IMR-90 (cell line): Measurements from ENCODE around the gene CNPY1.

ENCODE experiments used
- BHLHE40 ChIP-seq: fragments of 150-350 bp; IDR thresholded peaks from 2 replicates; pipeline ENCODE4 v1.6.1; 2016; ENCODE audit warnings: mild to moderate bottlenecking, low read depth, low read length
- MAFK ChIP-seq: IDR thresholded peaks from 2 replicates; pipeline ENCODE4 v1.6.1; 2012; ENCODE audit warnings: low read depth, low read length, improper control_type of control experiment
- TF ChIP-seq, protein P1 (sequence below): conservative IDR thresholded peaks from 2 replicates; pipeline ENCODE4 v1.5.1; 2012; ENCODE audit warnings: mild to moderate bottlenecking, low read depth, low read length, improper control_type of control experiment
- TF ChIP-seq, protein P2 (sequence below): fragments of 150-350 bp; IDR thresholded peaks from 2 replicates; pipeline ENCODE4 v1.6.1; 2017; ENCODE audit warnings: mild to moderate bottlenecking, antibody characterized with exemption, low read length, low read depth
- TF ChIP-seq, protein P3 (sequence below): fragments of 150-350 bp; IDR thresholded peaks from 2 replicates; pipeline ENCODE4 v1.6.1; 2016; ENCODE audit warnings: low read depth, mild to moderate bottlenecking, low read length, moderate library complexity, borderline replicate concordance

DNA sequence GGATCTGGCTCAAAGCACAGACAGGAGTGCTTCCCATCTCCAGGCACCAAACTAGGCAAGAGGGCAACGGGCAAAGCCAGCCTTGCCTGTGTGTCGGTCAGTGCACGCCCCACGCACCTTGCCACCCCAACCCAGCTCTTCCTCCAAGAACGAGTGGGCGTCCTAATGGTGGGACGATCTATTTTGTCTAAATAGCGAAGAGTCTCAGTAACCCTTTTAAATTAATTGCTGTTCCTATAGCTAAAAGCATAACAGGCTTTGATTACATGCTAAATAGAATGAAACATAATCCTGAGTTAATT lies 76.2 kb downstream of the CNPY1 start:
- TF ChIP-seq, protein P1, sequence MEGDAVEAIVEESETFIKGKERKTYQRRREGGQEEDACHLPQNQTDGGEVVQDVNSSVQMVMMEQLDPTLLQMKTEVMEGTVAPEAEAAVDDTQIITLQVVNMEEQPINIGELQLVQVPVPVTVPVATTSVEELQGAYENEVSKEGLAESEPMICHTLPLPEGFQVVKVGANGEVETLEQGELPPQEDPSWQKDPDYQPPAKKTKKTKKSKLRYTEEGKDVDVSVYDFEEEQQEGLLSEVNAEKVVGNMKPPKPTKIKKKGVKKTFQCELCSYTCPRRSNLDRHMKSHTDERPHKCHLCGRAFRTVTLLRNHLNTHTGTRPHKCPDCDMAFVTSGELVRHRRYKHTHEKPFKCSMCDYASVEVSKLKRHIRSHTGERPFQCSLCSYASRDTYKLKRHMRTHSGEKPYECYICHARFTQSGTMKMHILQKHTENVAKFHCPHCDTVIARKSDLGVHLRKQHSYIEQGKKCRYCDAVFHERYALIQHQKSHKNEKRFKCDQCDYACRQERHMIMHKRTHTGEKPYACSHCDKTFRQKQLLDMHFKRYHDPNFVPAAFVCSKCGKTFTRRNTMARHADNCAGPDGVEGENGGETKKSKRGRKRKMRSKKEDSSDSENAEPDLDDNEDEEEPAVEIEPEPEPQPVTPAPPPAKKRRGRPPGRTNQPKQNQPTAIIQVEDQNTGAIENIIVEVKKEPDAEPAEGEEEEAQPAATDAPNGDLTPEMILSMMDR: no peak
- TF ChIP-seq, protein P2, sequence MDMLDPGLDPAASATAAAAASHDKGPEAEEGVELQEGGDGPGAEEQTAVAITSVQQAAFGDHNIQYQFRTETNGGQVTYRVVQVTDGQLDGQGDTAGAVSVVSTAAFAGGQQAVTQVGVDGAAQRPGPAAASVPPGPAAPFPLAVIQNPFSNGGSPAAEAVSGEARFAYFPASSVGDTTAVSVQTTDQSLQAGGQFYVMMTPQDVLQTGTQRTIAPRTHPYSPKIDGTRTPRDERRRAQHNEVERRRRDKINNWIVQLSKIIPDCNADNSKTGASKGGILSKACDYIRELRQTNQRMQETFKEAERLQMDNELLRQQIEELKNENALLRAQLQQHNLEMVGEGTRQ: no peak
- no peak for TF ChIP-seq MAFK
- TF ChIP-seq BHLHE40: no peak
- TF ChIP-seq, protein P3, sequence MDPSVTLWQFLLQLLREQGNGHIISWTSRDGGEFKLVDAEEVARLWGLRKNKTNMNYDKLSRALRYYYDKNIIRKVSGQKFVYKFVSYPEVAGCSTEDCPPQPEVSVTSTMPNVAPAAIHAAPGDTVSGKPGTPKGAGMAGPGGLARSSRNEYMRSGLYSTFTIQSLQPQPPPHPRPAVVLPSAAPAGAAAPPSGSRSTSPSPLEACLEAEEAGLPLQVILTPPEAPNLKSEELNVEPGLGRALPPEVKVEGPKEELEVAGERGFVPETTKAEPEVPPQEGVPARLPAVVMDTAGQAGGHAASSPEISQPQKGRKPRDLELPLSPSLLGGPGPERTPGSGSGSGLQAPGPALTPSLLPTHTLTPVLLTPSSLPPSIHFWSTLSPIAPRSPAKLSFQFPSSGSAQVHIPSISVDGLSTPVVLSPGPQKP: no peak
